DLD1 (cell line): ENCODE data around the gene CLSTN1.

Source experiments
- in situ Hi-C: cut with HindIII; loops from 2 replicates; pipeline ENCODE4 v1.10.0; 2017; ENCODE audit warnings: low sequenced_read_pairs

Gene CLSTN1

GRCh38 chr1:9823943-9824701, at the start of gene CLSTN1:
TSS of gene CLSTN1 (minus strand) at chr1:9823965. CDS start at chr1:9823733, 232 bp downstream.
- in situ Hi-C loops, result no loop called here

DNA sequence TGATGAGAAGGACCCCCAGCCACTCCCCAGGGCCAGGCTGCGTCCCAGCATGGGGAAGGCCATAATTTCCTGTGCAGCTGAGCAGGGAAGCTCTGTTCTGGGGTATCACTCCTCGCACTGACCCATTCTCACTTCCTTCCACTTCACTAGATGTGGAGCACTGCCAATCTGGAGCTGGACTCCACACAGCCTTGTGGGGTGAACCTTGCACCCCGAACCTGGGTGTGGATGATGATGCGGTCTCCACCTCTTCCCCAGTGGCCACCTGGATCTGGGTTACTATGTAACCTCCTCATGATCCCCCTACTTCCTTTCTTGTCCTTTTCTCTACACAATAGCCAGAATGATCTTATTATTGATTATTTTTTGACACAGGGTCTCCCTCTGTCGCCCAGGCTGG, 49.6 kb upstream of the CLSTN1 start:
- in situ Hi-C loops, result no loop called here

DNA sequence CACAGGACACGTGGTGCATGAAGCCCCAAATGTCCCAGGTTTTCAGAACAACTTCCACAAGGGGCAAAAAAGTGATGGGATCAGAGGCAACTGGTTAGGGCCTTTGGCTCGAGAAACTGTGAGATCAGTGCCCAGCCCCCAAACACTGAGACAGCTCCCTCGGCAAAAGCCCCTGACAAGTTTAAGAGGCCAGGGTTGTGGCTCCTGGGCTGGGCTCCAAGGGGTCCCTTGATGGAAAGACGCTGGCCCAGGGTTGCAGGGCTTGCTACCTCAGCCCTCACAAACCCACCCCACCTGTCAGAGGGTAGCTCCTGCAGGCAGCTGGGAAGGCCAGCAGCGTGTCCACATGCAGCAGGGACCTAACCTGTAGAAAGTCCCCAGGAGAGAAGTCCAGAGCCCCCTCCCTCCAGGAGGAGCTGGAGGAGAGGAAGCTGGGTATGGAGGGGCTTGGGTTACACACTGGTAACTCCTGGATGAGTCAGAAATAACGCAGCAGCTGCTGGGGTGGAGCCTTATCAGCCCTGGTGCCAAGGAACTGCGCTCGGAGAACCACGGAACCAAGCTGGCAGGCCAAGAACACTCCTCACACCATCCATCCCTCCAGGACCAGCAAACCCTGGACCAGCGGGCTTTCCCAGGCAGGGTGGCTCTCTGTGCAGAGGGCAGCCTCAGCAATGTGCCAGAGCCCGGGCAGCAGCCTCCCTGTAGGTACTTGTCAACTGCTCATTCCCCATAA, 48.8 kb upstream of the CLSTN1 start:
- in situ Hi-C loops, result no loop called here

GRCh38 chr1:9871707-9872425, 48.1 kb upstream of the CLSTN1 start:
- in situ Hi-C loops, result no loop called here

DNA sequence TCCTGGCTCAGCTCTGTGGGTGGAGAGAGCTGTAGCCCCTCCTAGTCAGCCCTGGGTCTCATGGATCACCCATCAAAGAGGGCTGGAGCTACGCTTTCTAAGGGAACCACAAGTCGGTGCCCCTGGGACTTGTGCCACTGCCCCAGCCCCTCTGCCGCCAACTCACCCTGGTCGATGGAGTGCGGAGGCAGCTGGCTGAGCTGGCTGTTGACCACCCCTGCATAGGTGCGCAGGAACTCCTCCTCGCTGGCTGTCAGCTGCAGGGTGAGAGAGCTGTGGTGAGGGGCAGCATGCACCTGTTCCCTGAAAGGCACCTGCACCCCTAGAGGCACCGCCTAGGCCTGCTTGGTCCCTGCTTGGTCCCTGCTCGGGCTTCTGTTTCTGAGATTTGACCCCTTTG, 47.3 kb upstream of the CLSTN1 start:
- in situ Hi-C loops, result no loop called here

DNA sequence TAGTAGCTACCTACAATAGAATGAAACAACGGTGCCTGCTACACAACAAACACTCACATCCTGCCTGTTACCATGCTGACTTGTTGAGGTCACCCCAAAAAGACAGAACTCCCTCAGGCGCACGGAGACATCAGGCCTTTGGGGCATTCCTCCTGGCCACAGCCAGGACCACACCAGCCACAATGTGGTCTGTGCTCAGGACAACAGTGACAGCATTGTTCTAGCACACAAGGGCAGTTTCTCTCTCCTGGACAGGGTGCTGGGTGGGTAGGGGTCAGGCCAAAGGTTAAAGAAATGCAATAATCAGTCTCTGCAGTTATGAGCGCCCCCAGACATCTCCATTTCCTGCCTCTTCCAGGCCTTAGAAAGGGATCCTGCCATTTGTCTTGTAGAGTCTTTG, 46.8 kb upstream of the CLSTN1 start:
- in situ Hi-C loops, result no loop called here

GRCh38 chr1:9869831-9870251, 46.1 kb upstream of the CLSTN1 start:
- in situ Hi-C loops, result no loop called here

- in situ Hi-C loops, result no loop called here
These were observed 44.5 kb upstream of the CLSTN1 start for GRCh38 chr1:9868244-9868590.

DNA sequence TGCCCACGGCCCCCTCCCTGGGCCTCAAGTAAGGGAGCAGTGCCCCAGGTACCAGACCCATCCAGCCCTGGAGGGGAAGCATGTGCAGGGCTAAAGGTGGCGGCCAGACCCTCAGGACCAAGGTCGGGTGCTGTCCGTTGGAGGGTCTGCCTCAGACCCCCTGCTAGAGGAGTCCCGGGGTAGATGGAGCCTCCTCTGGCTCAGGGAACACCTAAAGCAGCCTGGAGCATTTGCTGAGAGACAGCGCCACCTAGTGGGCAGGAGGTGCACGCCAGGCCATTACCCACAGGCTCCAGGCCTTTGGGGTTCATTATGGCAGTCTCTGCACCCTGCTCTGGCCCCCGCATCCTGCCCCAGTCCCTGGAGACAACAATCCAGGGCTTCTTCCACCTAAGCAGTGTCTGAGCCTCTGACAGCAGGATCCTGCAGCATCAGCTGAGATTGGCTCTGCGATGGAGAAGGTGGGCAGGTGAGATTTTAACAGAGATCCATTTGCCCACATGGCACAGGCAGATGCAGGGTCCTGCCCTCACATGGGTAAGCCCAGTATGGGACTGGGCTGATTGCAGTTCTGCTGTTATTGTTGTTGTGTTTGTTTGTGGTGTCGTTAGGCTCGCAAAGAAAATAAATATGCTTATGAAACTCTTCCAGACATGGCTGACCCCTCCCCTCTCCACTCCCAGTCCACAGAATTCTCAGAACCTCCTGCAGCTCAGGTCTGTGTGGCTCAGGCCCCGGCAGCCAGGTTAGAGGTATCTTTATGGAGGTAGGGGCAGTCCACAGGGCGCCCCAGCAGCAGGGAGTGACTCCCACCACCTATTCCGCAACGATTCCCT, 43.9 kb upstream of the CLSTN1 start:
- in situ Hi-C loops, result no loop called here

- in situ Hi-C loops, result no loop called here
These were observed 43.1 kb upstream of the CLSTN1 start for GRCh38 chr1:9866836-9867235.

- in situ Hi-C loops, result no loop called here
These were observed 42.0 kb upstream of the CLSTN1 start for GRCh38 chr1:9865724-9866123.

- in situ Hi-C loops, result no loop called here
These were observed 39.6 kb upstream of the CLSTN1 start for GRCh38 chr1:9863371-9863770.

DNA sequence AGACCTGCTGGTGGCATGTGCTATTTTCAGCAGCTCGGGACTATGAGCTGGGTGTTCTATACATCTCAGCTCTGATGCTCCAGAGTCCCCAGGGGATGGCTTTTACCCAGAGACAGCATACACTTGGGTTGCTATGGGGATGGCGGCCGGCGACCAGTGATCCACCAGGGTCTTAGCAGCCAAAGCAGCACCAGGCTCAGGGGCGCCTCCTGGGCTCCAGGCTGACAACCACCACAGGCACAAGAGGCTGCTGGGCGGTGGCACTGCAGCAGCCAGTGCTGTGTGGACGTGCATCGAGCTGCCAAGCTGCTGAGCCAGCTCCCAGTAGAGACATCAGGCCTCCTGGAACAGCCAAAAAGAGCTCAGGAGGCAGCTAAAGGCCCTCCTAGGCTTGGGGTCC, 37.6 kb upstream of the CLSTN1 start:
- in situ Hi-C loops, result no loop called here

DNA sequence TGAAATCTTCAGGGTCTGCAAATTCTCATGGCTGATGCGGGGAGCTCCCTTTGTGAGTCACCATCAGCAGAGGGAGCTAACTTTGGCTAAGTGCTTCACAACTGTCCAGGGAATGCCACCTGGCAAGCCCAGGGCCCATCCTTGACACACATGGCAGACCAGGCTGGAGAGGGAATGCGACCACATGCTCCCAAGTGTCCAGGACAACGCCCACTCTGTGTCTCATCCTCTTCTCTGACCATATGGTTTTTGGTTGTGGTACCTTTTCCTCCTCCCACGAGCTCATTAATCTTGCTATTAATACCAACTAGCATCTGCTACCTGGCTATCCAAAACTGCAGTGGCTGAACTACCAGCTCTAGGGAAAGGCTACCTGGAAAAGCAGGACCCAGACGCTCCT, 37.1 kb upstream of the CLSTN1 start:
- in situ Hi-C loops, result no loop called here

DNA sequence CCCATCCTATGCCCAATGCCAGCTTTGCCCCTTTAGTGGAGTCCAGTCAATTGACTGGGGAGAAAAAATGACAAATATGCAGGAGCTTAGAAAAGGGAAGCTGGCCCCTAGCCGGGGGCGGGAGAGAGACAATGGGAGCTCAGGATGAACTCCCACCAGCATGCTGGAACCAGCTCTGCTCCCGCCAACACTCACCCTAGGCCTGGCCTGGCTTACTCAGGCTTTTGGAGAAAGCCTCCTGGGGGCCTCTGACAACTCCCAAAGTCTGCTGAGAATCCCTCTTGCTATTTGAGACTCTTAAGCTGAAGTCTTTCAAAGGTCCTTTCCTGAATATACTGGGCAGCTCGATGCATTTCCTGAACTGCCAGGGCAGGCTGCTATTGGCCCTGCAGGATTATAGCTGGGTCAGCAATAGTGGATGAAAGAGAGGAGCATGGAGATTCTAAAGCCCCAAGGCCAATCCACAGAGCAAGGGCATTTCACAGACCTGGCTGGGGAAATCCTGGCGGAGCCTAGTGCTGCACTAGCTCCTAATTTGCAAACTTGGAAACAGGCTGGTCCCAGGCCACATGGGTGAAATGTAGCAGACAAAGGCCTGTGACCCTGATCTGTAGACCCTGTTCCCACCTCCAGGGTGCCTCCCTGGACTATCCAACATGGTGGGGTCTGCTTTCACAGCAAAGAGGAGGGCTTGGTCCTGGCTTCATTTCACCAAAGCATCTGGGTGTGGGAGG, 35.7 kb upstream of the CLSTN1 start:
- in situ Hi-C loops, result no loop called here

GRCh38 chr1:9858293-9859035, 34.7 kb upstream of the CLSTN1 start:
- in situ Hi-C loops, result no loop called here

DNA sequence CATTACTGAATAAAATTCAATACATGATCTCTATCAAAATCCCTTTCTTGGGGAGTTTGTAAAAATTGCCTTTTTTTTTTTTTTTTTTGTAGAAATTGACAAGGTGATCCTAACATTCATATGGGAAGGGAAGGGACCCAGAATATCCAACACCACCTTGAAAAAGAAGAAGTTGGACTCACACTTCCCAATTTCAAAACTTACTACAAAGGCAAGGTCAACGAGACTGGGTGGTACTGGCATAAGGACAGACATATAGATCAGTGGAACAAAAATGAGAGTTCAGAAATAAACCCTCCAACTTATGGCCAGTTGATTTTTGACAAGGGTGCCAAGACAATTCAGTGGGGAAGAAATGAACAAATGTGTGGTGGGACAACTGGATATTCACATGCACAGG, 31.4 kb upstream of the CLSTN1 start:
- in situ Hi-C loops, result no loop called here

DNA sequence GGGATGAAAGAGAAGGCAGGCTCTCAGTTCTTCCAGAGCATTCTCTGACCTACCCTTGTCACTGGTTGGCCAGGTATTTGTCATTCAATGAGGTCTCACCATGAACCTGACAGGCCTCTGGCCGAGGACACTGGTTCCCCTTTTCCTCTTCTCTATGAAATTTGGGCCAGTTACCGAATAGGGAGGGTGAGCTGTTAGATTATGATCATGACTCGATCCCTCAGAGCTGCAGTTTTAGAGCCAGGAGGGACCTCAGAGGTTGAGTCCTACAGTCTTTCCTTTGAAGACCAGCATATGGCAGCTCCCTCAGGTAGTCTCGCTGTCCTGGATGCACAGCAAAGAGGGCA, 29.5 kb upstream of the CLSTN1 start:
- in situ Hi-C loops, result no loop called here

DNA sequence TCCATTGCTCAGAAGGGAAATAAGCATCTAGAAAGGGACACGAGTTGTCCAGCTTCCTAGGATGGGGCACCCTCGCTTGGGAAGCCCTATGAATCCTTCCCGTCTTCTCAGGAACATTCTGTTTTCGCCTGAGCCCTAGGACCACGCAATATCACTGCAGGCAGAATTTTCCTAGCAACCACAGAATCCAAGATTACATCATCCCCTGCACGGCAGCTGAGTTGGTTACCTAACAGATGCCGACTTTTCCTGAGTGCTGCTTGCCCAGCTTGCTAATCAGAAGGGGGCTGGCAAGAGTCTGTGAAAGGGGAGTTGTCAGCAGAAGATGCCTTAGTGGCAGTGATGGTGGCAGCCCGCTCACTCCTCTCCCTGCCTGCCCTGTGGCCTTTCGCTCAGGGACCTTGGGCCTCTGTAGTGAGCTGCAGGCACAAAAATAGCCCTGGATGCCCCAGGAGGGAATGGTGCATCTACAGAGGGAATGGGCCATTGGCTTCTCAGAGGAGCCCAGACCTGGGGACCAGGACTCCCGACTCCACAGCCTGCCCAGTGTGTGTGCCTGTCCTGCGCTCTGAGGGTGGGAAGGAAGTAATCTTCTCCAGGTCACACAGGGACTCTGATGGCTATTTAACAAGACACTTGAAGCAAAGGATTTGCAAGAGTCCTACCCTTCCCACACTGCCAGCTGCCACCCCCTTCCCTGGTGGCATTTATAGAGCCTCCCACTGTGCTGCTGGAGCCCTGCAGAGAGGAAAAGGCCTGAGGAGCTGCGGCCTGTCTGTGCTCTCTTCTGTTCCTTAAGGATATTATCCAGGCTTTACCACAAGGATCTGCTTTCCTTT, 28.9 kb upstream of the CLSTN1 start:
- in situ Hi-C loops, result no loop called here
